HG03196 (cell line): ENCODE data around the gene PLAGL2.
"Not testable (repeated sequence)": the region's sequence is repeated elsewhere in the genome, so short reads cannot be mapped to it uniquely, and the experiment has no call there.

Experiments used
- ATAC-seq: cut with Tn5 transposase; IDR thresholded peaks from one replicate; pipeline ENCODE4 v1.9.1; 2021; ENCODE audit not compliant: unreplicated experiment

Gene PLAGL2

GRCh38 chr20:32183947-32184635 lies 23.5 kb downstream of the PLAGL2 start:
- ATAC-seq: no peak

- ATAC-seq: no peak
Observed at GRCh38 chr20:32181606-32182005, 25.9 kb downstream of the PLAGL2 start.

- no peak for ATAC-seq
Observed at GRCh38 chr20:32179934-32180333, 27.6 kb downstream of the PLAGL2 start.

- no peak for ATAC-seq
Observed at GRCh38 chr20:32179515-32179914, 28.0 kb downstream of the PLAGL2 start.

- ATAC-seq: not testable (repeated sequence)
Observed at GRCh38 chr20:32177696-32178095, 29.8 kb downstream of the PLAGL2 start.

GRCh38 chr20:32168184-32168910 lies 39.2 kb downstream of the PLAGL2 start:
- no peak for ATAC-seq

- no peak for ATAC-seq
Observed at GRCh38 chr20:32167552-32167951, 40.0 kb downstream of the PLAGL2 start.

- no peak for ATAC-seq
Observed at GRCh38 chr20:32165836-32166545, 41.6 kb downstream of the PLAGL2 start.

- ATAC-seq: no peak
Observed at GRCh38 chr20:32164984-32165735, 42.4 kb downstream of the PLAGL2 start.

- ATAC-seq: no peak
Observed at GRCh38 chr20:32163951-32164350, 43.6 kb downstream of the PLAGL2 start.

- no peak for ATAC-seq
Observed at GRCh38 chr20:32162351-32162750, 45.2 kb downstream of the PLAGL2 start.

GRCh38 chr20:32160341-32160740 lies 47.2 kb downstream of the PLAGL2 start:
- no peak for ATAC-seq

- no peak for ATAC-seq
Observed at GRCh38 chr20:32159766-32160221, 47.7 kb downstream of the PLAGL2 start.

- ATAC-seq: no peak
Observed at GRCh38 chr20:32158943-32159660, 48.4 kb downstream of the PLAGL2 start.

- ATAC-seq: no peak
Observed at GRCh38 chr20:32158351-32158750, 49.2 kb downstream of the PLAGL2 start.

- ATAC-seq: no peak
Observed at GRCh38 chr20:32157611-32158010, 49.9 kb downstream of the PLAGL2 start.

GRCh38 chr20:32155017-32155981 lies 52.2 kb downstream of the PLAGL2 start:
- ATAC-seq: no peak

GRCh38 chr20:32153771-32154170 lies 53.8 kb downstream of the PLAGL2 start:
- ATAC-seq: no peak

- ATAC-seq: no peak
Observed at GRCh38 chr20:32153156-32153665, 54.3 kb downstream of the PLAGL2 start.
